Activated CD4-positive, alpha-beta T cell treated with anti-CD3 and anti-CD28 coated beads, Interleukin-2, amount 50 U/mL, for 24 hours (primary cell): ENCODE data around the gene SUMO3.

ENCODE experiments used
- DNase-seq, 2 donors: peaks; one replicate each; pipeline ENCODE4 v3.0.0-alpha.2; 2020; ENCODE audit warnings: low read depth in 1 of 2, low spot score in 1 of 2

The SUMO3 gene

GRCh38 chr21:44831227-44831860 lies 13.5 kb upstream of the SUMO3 start:
- no peak for DNase-seq

GRCh38 chr21:44829507-44830092 lies 11.7 kb upstream of the SUMO3 start:
- DNase-seq: no peak

- DNase-seq: no peak
These were observed 10.6 kb upstream of the SUMO3 start for GRCh38 chr21:44828362-44829056.

GRCh38 chr21:44823179-44823660 lies 5.4 kb upstream of the SUMO3 start:
- DNase-seq: no peak

GRCh38 chr21:44822484-44823178 lies 4.8 kb upstream of the SUMO3 start:
- no peak for DNase-seq

- no peak for DNase-seq
These were observed 3.0 kb upstream of the SUMO3 start for GRCh38 chr21:44820851-44821250.

GRCh38 chr21:44819283-44820243 lies 1.7 kb upstream of the SUMO3 start:
- DNase-seq: no peak

GRCh38 chr21:44818640-44819011 lies 764 bp upstream of the SUMO3 start:
- DNase-seq: no peak

- DNase-seq: peak; percentile 76 to 84
These were observed 369 bp downstream of the SUMO3 start for GRCh38 chr21:44817506-44817880.

GRCh38 chr21:44816761-44817505 lies 929 bp downstream of the SUMO3 start:
- DNase-seq: no peak

GRCh38 chr21:44815852-44816628 lies 1.8 kb downstream of the SUMO3 start:
- DNase-seq: no peak

GRCh38 chr21:44815225-44815624 lies 2.6 kb downstream of the SUMO3 start:
- no peak for DNase-seq

- DNase-seq: no peak
These were observed 3.3 kb downstream of the SUMO3 start for GRCh38 chr21:44814498-44815023.

GRCh38 chr21:44813727-44814126 lies 4.1 kb downstream of the SUMO3 start:
- DNase-seq: no peak

- DNase-seq: no peak
These were observed 4.7 kb downstream of the SUMO3 start for GRCh38 chr21:44813149-44813548.

GRCh38 chr21:44812640-44813039 lies 5.2 kb downstream of the SUMO3 start:
- no peak for DNase-seq

- DNase-seq: no peak
These were observed 7.1 kb downstream of the SUMO3 start for GRCh38 chr21:44810779-44811178.

- DNase-seq: no peak
These were observed 12.0 kb downstream of the SUMO3 start for GRCh38 chr21:44805859-44806258.

GRCh38 chr21:44805226-44805625 lies 12.6 kb downstream of the SUMO3 start:
- no peak for DNase-seq
